SIG-M5 treated with dmso at 0.1 percent for 504 hours (cell line): ENCODE measurements around the gene OR4A5.
"Not testable (repeated sequence)": the region's sequence is repeated elsewhere in the genome, so short reads cannot be mapped to it uniquely, and the experiment has no call there.

ENCODE experiments used
- DNase-seq: peaks from one replicate; lab custom pipeline; 2025; ENCODE audit not compliant: unreplicated experiment; lab: John Stamatoyannopoulos, UW

Gene OR4A5

GRCh38 chr11:54706532-54706931 lies at the start of gene OR4A5:
Gene OR4A5 (plus strand): TSS chr11:54706832. CDS start chr11:54706885, 53 bp downstream.
- not testable (repeated sequence) for DNase-seq

- DNase-seq, result not testable (repeated sequence)
These were observed 13.5 kb downstream of the OR4A5 start for GRCh38 chr11:54720094-54720493.
